ENCODE data around the gene RMRP.
"Not testable (repeated sequence)": the region's sequence is repeated elsewhere in the genome, so short reads cannot be mapped to it uniquely, and the experiment has no call there.

The RMRP gene

DNA sequence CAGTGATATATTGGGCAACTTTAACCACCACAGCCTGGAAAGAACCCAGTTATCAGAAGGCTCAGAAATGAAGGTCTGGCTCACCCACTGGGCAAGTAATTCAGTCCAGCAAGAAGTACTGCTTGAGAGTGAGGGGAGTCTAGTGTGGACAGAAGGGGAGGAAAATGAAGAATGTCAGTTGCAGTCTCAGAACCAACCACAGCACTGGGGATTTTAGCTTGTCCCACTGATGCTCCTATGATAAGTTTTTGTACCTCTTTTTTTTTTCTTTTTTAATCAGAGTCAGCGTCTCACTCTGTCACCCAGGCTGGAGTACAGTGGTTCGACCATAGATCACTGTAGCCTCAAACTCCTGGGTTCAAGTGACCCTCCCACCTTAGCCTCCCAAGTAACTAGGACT, 30.2 kb downstream of the RMRP start:
- Mint-ChIP-seq H3K4me3 (no peak overlapping the region), H3K27ac (no peak overlapping the region), H3K9me3 (no peaks in the 10 kb centered on the region), H3K36me3 (no peaks in the 10 kb centered on the region), H3K4me1 (peaks cover 19% of the 10 kb centered on the region)
- DNase-seq (ENCODE audit: low spot score in 2 of 2) (no peak), ATAC-seq (no peak)

- ATAC-seq (peak; percentile 81), DNase-seq (ENCODE audit: low spot score in 2 of 2) (no peak)
- peak overlapping the region; percentile 90 for H3K4me3 Mint-ChIP-seq
- peaks cover 68% of the 10 kb centered on the region for H3K4me1 Mint-ChIP-seq
- H3K36me3 Mint-ChIP-seq = peaks cover 19% of the 10 kb centered on the region
- no peaks in the 10 kb centered on the region for H3K9me3 Mint-ChIP-seq
- peak overlapping the region; percentile 98 for H3K27ac Mint-ChIP-seq
Measured at GRCh38 chr9:35619800-35620158, 38.0 kb downstream of the RMRP start.

GRCh38 chr9:35618854-35619799, 38.7 kb downstream of the RMRP start:
- peak; percentile 85 for ATAC-seq
- Mint-ChIP-seq H3K27ac (peak overlapping the region; percentile 98), H3K4me1 (peaks cover 74% of the 10 kb centered on the region), H3K4me3 (peak overlapping the region; percentile 90), H3K36me3 (peaks cover 23% of the 10 kb centered on the region), H3K9me3 (no peaks in the 10 kb centered on the region)
- DNase-seq (ENCODE audit: low spot score in 2 of 2) = peak; percentile 36 to 78

DNA sequence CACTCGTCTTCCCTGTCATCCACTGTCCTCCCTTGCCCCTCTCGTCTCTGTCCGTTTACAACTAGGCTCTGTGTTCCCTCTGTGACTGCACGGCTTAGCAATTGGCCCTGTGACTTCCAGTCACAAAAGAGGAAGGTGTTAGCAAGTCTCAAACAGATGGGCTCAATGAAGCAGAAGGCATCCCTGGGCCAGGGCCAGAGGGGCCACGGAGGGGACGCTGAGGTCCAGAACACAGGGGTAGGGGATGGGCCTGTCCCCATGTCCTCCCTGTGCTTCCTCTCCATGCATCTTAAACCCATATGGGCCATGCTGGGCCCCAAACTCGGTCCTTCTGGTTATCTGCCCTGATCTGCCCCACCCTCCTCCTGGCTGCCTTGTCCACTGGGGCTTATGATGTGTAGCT, 39.5 kb downstream of the RMRP start, which contains the start of gene CD72:
Gene CD72, minus strand, starts transcription at position 89 of the 403 bp plus-strand sequence. CDS start 110 bp downstream, outside the sequence.
- peak within 1 kb of the TSS; percentile 90 for H3K4me3 Mint-ChIP-seq
- DNase-seq (ENCODE audit: low spot score in 2 of 2) = no peak
- H3K9me3 Mint-ChIP-seq = no peaks in the 10 kb centered on the region

GRCh38 chr9:35617548-35617947, 40.3 kb downstream of the RMRP start:
- H3K27ac Mint-ChIP-seq = peak overlapping the region; percentile 98
- no peak for ATAC-seq
- peaks cover 75% of the 10 kb centered on the region for H3K4me1 Mint-ChIP-seq
- peaks cover 25% of the 10 kb centered on the region for H3K36me3 Mint-ChIP-seq
- H3K4me3 Mint-ChIP-seq = peak overlapping the region; percentile 90
- no peaks in the 10 kb centered on the region for H3K9me3 Mint-ChIP-seq
- no peak for DNase-seq (ENCODE audit: low spot score in 2 of 2)

More for the DNA sequence above, 39.5 kb downstream of the RMRP start, which contains the start of gene CD72:
- Mint-ChIP-seq H3K36me3 (peaks cover 25% of the 10 kb centered on the region), H3K27ac (peak within 1 kb of the TSS; percentile 98), H3K4me1 (peaks cover 75% of the 10 kb centered on the region)
- ATAC-seq = no peak

DNA sequence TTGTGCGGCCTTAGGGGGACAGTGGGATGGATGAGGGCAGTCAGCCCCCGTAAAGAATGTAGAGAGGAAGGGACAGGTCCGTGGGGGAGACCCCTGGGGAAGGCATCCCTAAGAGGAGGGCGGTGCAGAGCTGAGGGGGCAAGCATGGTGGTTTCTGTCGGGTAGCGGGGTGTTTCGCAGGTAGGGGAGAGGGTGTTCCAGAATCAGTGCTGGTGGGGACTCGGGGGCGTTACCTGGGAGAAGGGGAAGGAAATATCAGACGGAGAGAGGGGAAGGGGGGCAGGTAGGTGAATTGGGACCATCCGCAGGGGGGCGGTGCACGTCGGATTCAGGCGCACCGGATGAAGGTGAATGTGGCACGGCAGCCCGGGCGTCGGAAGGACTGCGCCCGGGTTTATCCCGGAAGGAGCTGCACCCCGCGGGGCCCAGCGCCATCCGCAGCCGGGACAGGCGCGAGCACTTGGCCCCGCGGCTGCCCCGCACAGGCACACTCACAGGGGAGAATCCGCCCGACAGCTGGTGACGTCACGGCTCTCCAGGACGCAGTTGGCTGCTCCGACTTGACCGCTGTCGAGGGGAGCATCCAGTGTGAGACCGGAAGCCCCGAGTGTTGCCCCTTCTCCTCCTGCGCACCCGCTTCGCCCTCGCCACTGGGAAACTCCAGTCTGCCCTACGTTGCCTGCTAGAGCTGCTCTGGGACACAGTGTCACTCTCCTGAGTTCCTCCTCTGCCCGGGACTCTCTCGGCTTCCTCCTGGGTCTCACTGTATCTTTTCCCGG, 40.9 kb downstream of the RMRP start:
- H3K36me3 Mint-ChIP-seq = peaks cover 31% of the 10 kb centered on the region
- H3K4me3 Mint-ChIP-seq = peak overlapping the region; percentile 90
- ATAC-seq = peak; percentile 60
- peak overlapping the region; percentile 98 for H3K27ac Mint-ChIP-seq
- DNase-seq (ENCODE audit: low spot score in 2 of 2) = peak; percentile 58 to 85
- no peaks in the 10 kb centered on the region for H3K9me3 Mint-ChIP-seq
- H3K4me1 Mint-ChIP-seq = peaks cover 72% of the 10 kb centered on the region

DNA sequence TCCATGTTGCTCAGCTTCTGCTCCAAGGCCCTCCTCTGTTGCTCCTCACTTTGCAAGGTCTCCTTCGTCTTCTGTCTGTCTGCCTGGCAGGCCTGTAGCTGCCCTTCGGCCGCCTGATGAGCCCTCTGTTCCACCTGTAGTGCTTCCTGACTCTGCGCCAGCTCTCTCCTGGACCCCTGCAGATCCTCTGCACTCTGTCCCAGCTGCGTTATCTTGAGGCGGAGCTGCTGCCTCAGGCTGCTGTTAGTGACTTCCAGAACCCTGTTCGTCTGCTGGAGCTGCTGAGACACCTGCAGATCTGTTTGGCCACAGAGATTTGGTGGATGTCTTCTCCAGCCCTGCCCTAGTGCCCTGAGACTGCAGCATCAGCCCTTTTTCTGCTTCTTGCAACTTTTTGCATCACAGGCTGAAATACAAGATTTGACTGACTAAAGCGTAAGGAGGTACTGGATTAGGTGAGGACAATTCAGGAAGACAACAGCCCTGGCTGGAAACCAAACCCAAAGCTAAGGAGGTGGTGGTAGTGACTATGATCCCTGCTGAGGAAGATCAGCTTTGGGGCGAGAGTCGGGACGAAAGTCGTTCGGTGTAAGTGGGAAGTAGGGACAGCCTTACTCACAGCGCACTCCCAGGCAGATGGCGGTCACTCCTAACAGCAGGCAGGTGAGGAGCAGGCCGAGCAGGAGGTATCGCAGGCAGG, 41.7 kb downstream of the RMRP start:
- Mint-ChIP-seq H3K4me1 (peaks cover 72% of the 10 kb centered on the region), H3K27ac (peak overlapping the region; percentile 98), H3K36me3 (peaks cover 38% of the 10 kb centered on the region), H3K4me3 (peak overlapping the region; percentile 90), H3K9me3 (no peaks in the 10 kb centered on the region)
- no peak for ATAC-seq
- DNase-seq (ENCODE audit: low spot score in 2 of 2) = no peak

- peaks cover 53% of the 10 kb centered on the region for H3K4me1 Mint-ChIP-seq
- H3K36me3 Mint-ChIP-seq = peaks cover 71% of the 10 kb centered on the region
Measured at GRCh38 chr9:35612843-35613242, 45.0 kb downstream of the RMRP start.

GRCh38 chr9:35612066-35612465, 45.8 kb downstream of the RMRP start:
- DNase-seq (ENCODE audit: low spot score in 2 of 2); H3K4me3 Mint-ChIP-seq; ATAC-seq; H3K9me3 Mint-ChIP-seq: not testable (repeated sequence)
- peak overlapping the region; percentile 71 for H3K27ac Mint-ChIP-seq
- peaks cover 53% of the 10 kb centered on the region for H3K4me1 Mint-ChIP-seq
- peaks cover 74% of the 10 kb centered on the region for H3K36me3 Mint-ChIP-seq

More at GRCh38 chr9:35612843-35613242, 45.0 kb downstream of the RMRP start:
- no peak overlapping the region for H3K4me3 Mint-ChIP-seq
- H3K9me3 Mint-ChIP-seq = no peaks in the 10 kb centered on the region
- DNase-seq (ENCODE audit: low spot score in 2 of 2) = no peak
- no peak for ATAC-seq
- H3K27ac Mint-ChIP-seq = peak overlapping the region; percentile 67

GRCh38 chr9:35611230-35611797, 46.5 kb downstream of the RMRP start:
- peaks cover 52% of the 10 kb centered on the region for H3K4me1 Mint-ChIP-seq
- peak; percentile 39 to 73 for DNase-seq (ENCODE audit: low spot score in 2 of 2)
- no peaks in the 10 kb centered on the region for H3K9me3 Mint-ChIP-seq
- H3K36me3 Mint-ChIP-seq = peaks cover 75% of the 10 kb centered on the region
- no peak overlapping the region for H3K4me3 Mint-ChIP-seq
- ATAC-seq = peak; percentile 81
- peak overlapping the region; percentile 71 for H3K27ac Mint-ChIP-seq

DNA sequence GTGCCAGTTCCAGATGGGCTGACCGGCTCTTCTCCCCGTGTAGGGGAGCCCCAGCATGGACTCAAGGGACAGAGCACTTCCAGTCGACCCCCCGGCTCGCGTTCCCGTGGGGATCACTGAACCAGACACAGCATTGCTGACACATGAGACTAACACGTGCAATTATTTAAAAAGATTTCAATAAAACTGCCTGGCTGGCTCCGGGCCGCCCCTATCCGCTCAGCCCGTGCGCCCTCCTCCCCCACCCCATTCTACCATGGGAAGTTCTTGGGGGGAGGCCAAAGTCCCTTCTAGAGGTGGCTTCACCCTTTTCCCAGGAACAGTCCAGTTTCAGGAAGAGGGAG, 48.0 kb downstream of the RMRP start:
- no peak overlapping the region for H3K4me3 Mint-ChIP-seq
- no peaks in the 10 kb centered on the region for H3K9me3 Mint-ChIP-seq
- H3K27ac Mint-ChIP-seq = peak overlapping the region; percentile 30
- no peak for DNase-seq (ENCODE audit: low spot score in 2 of 2)
- peaks cover 67% of the 10 kb centered on the region for H3K36me3 Mint-ChIP-seq
- H3K4me1 Mint-ChIP-seq = peaks cover 44% of the 10 kb centered on the region
- no peak for ATAC-seq

DNA sequence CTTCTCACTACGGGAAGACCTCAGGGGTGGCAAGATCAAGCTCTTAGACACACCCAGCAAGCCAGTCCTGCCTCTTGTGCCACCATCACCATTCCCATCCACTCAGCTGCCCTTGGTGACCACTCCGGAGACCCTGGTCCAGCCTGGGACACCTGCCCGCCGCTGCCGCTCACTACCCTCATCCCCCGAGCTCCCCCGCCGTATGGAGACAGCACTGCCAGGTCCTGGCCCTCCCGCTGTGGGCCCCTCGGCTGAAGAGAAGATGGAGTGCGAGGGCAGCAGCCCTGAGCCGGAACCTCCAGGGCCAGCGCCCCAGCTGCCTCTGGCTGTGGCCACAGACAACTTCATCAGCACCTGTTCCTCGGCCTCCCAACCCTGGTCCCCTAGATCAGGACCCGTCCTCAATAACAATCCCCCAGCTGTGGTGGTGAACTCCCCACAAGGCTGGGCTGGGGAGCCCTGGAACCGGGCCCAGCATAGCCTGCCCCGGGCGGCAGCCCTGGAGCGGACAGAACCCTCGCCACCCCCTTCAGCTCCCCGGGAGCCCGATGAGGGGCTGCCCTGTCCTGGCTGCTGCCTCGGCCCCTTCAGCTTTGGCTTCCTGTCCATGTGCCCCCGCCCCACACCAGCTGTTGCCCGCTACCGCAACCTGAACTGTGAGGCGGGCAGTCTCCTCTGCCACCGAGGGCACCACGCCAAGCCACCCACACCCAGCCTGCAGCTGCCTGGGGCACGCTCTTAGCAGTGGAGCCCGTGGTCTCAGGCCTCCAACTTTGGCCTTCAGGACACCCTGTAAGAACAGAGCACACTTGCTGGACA, 48.6 kb downstream of the RMRP start:
- H3K27ac Mint-ChIP-seq = peak overlapping the region; percentile 72
- H3K4me3 Mint-ChIP-seq = no peak overlapping the region
- ATAC-seq (no peak), DNase-seq (ENCODE audit: low spot score in 2 of 2) (no peak)
- H3K9me3 Mint-ChIP-seq = no peaks in the 10 kb centered on the region
- peaks cover 43% of the 10 kb centered on the region for H3K4me1 Mint-ChIP-seq
- H3K36me3 Mint-ChIP-seq = peaks cover 69% of the 10 kb centered on the region

DNA sequence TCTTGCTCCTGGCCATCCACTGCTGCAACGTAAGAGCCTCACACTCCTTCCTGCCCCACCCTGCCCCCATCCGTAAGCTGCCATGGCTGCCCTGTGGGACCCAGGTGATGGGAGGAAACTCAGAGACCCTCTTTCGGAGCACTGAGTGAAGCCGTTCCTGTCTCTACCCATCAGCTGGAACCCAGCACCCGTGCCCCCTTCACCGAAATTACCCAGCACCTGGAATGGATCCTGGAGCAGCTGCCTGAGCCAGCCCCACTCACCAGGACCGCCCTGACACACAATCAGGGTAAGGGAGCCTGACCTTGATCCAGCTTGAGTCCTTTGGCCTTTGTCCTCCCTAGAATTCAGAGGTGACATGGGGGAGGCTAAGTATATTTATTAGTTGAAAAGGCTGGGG, 49.6 kb downstream of the RMRP start:
- Mint-ChIP-seq H3K9me3 (no peaks in the 10 kb centered on the region), H3K4me3 (peak overlapping the region; percentile 97), H3K36me3 (peaks cover 77% of the 10 kb centered on the region), H3K4me1 (peaks cover 51% of the 10 kb centered on the region), H3K27ac (peak overlapping the region; percentile 72)
- ATAC-seq (no peak), DNase-seq (ENCODE audit: low spot score in 2 of 2) (no peak)

All from stimulated activated effector memory CD8-positive, alpha-beta T cell treated with anti-CD3 and anti-CD28 coated beads, Interleukin-12 subunit alpha, Interleukin-12 subunit beta, amount 100 ng/mL, for 72 hours (primary cell).